Measurements from ENCODE around the gene IDH3G.

IDH3G gene

GRCh38 chrX:153773741-153774575 is 20.2 kb downstream of the IDH3G start:
- no peak for DNase-seq (ENCODE audit: low read depth in 2 of 2)

- no peak for DNase-seq (ENCODE audit: low read depth in 2 of 2)
Measured at GRCh38 chrX:153773218-153773611, 21.0 kb downstream of the IDH3G start.

DNA sequence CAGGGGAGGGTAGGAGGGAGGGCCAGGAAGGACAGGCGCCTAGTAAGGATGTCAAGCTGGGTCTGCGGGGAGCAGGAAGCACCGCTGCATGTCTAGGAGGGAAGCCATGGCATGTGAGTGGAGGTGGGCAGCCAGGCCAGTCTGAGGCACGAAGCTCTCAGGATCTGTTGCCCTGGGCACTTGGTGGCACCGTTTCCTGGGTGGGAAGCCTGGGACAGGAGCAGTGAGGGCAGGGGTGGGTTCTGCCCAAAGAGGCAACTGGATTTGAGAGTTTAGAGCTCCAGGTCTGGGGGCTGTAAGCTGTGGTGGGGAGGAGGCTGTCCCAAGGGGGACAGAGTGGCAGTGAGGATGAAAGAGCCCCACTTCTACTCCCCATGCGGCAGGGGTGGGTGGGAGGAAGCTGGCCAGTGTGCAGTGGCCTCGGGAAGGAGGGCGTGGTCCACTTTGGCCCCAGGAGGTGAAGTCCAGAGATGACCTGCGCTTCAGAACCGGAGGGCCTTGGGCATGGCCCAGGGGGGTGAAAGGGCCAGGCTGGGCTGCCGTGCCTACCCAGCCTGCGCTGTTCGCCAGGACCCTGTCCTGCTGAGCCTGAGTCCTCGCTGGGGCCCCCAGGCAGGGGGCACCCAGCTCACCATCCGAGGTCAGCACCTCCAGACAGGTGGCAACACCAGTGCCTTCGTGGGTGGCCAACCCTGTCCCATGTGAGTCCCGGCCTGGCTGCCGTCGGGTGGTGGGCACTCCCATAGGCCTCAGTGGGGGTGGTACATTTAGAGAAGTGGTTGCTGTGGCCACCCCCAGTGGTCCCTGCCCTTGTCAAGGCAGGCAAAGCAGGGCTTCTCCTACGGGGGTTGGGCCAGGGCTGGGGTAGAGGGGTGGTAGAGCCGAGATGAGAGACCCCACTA is 21.6 kb downstream of the IDH3G start:
- DNase-seq (ENCODE audit: low read depth in 2 of 2), result no peak

- DNase-seq (ENCODE audit: low read depth in 2 of 2), result no peak
Measured at GRCh38 chrX:153771415-153772315, 22.5 kb downstream of the IDH3G start.

DNA sequence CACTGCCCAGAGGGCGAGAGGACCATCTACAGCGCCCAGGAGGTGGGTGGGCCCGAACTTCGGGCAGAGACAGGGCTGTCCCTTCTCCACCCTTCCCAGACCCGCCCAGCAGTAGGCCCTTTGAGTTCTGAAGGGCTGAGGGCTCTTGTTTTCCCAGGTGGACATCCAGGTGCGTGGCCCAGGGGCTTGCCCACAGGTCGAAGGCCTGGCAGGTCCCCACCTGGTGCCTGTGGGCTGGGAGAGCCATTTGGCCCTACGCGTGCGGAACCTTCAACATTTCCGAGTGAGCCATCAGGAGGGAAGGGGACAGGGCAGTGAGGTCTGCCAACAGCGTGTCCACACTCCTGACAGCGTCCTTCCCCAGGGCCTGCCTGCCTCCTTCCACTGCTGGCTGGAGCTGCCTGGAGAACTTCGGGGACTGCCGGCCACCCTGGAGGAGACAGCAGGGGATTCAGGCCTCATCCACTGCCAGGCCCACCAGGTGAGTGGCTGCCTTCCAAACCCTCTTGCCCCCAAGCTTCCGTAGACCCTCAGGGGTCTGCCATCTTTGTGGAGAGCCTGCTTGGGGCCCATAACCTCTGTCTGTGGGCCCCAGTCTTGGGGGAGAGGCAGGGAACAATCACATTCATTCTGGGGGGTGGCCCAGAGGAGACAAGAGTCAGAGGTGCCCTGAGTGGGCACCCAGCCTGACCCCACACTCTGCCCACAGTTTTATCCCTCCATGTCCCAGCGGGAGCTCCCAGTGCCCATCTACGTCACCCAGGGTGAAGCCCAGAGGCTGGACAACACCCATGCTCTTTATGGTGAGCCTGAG is 23.4 kb downstream of the IDH3G start:
- no peak for DNase-seq (ENCODE audit: low read depth in 2 of 2)

DNA sequence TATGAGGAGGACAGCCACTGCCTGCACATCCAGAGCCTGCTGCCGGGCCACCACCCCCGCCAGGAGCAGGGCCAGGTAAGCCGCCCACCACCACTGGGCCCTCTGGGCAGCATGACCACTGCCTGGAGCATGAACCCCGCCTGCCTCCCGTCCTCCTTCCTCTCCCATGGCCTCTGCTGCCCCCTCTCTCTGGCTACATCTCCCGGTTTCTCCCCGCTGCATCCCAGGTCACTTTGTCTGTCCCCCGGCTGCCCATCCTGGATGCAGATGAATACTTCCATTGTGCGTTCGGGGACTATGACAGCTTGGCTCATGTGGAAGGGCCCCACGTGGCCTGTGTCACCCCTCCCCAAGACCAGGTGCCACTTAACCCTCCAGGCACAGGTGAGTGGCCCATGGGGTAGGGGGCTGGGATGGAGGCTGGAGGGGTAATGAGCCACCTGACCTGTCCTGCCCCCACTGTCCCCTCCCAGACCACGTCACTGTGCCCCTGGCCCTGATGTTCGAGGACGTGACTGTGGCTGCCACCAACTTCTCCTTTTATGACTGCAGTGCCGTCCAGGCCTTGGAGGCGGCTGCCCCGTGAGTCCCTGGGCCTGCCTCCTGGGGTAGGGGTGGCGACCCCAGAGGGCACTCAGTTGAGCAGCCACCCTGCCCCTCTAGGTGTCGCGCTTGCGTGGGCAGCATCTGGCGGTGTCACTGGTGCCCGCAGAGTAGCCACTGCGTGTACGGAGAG is 24.1 kb downstream of the IDH3G start:
- DNase-seq (ENCODE audit: low read depth in 2 of 2), result no peak

DNA sequence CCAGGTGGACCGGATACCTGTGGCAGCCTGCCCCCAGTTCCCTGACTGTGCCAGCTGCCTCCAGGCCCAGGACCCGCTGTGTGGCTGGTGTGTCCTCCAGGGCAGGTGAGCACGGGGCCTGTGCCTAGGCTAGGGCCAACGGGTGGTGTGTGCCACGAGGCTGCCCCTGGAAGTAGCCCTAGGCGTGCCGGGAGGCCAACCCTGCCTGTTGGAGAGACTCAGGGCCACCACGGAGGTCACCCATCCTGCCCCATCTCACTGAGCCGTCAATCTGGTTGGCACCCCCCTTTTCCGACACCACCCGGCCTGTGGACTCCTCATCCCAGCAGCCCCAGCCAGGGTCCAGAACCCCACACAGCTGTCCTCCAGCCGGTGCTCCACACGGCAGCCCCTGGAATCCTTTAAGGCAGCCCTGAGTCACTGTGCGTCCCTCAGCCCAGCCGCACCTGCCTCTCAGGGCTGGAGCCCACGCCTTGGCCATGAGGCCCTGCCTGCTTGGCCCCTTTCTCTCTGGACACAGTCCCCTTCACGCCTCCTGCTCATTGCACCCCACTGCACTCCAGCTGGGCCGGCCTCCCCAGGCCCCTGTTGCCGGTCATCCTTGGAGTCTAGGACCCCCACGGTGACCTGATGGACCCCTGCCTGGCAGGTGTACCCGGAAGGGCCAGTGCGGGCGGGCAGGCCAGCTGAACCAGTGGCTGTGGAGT is 24.9 kb downstream of the IDH3G start:
- DNase-seq (ENCODE audit: low read depth in 2 of 2), result no peak

GRCh38 chrX:153768311-153769157 is 25.6 kb downstream of the IDH3G start:
- DNase-seq (ENCODE audit: low read depth in 2 of 2), result no peak

- no peak for DNase-seq (ENCODE audit: low read depth in 2 of 2)
Measured at GRCh38 chrX:153767674-153768055, 26.5 kb downstream of the IDH3G start.

DNA sequence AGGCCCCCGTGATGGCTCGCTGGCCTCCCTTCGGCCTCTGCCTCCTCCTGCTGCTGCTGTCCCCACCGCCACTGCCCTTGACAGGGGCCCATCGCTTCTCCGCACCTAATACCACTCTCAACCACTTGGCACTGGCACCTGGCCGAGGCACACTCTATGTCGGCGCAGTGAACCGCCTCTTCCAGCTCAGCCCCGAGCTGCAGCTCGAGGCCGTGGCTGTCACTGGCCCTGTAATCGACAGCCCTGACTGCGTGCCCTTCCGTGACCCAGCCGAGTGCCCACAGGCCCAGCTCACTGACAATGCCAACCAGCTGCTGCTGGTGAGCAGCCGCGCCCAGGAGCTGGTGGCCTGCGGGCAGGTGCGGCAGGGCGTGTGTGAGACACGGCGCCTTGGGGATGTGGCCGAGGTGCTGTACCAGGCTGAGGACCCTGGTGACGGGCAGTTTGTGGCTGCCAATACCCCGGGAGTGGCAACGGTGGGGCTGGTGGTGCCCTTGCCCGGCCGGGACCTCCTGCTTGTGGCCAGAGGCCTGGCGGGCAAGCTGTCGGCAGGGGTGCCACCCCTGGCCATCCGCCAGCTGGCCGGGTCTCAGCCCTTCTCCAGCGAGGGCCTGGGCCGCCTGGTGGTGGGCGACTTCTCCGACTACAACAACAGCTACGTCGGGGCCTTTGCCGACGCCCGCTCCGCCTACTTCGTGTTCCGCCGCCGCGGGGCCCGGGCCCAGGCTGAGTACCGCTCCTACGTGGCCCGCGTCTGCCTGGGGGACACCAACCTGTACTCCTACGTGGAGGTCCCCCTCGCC is 27.1 kb downstream of the IDH3G start:
- no peak for DNase-seq (ENCODE audit: low read depth in 2 of 2)

GRCh38 chrX:153766098-153766817 is 27.9 kb downstream of the IDH3G start:
- peak in 1 of 2 donors; percentile 14 for DNase-seq (ENCODE audit: low read depth in 2 of 2)

DNA sequence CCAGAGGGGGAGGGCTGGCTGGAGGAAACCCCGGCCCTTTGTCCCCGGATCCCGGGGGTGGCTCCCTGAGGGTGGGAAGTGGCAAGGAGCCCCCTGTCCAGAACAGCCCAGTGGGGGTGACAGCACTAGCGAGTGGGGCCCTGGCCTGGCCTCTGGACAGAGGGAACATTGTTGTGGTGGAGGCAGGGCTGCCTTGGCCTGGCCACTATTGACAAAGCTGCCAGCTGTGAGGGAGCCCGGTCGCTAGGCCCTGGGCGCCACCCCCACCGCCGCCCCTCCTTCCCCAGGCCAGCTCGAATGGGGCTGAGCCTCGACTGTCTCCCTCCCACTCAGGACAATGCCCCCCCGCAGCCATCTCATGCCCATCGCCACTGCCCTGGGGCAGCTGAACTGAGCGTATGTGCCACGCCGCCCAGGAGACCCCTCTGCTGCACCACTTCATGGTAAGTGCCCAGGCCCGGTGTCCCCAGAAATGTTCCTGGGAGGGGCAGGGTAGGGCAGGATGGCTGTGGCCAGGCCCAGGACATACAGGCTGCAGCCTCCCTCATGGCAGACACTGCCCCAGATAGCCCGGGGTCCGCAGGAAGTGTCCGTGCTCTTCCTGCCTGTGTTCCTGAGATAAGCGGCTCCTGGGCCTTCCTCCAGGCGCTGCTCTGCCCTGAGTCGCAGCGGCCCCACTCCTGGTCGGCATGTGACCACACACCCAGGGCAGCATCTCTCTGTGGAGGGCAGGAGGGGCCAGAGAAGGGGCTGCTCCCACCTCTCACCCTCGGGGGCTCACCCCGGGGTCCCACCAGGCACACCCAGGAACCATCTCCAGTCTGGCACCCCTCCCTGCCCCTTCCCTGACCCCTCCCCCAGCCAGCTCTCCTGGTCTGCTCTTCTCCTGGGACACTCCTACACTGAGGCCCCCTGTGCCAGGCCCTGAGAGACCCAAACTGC is 28.8 kb downstream of the IDH3G start:
- DNase-seq (ENCODE audit: low read depth in 2 of 2), result no peak

DNA sequence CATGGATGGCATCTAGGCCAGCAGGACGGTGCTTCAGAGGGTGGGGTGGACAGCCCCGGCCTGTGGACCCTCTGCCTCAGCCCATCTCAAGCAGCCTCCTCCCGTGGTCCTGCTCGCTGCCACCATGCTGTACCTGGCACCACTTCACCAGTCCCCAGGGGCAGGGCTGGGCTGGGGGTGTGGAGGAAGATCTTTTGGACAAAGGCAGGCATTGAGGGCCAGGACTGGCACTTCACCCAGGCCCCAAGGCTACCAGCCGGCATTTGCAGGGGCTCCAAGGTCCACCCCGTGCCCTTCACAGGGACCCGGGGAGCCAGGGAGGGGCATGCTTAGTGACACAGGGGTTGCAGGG is 29.4 kb downstream of the IDH3G start:
- no peak for DNase-seq (ENCODE audit: low read depth in 2 of 2)

DNA sequence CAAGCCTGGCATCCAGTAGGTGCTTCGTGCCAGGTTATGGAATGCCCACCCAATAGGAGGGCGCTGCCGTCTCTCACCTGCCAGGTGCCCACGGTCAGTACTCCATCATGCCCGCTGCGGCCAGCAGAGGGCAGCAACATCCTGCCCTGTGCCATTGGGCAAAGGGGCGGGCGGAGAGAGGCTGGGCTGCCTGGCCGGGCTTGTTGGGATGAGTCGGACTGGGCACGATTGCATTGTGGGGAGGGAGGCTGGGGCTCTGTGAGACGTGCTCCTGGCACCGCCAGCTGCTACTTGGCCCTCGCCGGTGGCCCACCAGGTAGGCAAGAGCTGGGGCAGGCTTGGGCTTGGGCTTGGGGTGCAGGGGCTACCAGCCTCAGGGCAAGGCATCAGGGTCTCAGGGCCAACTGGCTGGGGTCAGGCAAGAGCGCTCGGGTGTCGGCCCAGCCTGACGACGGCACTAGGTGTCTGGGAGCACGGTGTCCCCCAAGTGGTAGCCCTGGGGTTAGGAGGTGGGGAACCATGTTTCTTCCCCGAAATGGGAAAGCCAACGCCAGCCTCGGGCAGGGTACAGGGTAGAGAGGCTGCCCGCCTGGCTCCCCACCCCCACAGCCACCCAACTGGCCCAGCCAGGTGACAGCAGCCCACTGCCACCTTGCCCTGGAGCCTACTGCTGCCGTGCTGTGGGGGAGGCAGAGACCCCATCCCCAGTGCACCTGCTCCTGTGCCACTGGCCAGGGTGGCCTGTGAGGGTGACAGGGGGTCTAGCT is 30.0 kb downstream of the IDH3G start, which contains the start of gene PLXNB3:
Gene PLXNB3 (plus strand): TSS at position 261 of the 767 bp plus-strand sequence. CDS start 1,287 bp downstream, outside the sequence.
- peak; percentile 68 to 70 for DNase-seq (ENCODE audit: low read depth in 2 of 2)

DNA sequence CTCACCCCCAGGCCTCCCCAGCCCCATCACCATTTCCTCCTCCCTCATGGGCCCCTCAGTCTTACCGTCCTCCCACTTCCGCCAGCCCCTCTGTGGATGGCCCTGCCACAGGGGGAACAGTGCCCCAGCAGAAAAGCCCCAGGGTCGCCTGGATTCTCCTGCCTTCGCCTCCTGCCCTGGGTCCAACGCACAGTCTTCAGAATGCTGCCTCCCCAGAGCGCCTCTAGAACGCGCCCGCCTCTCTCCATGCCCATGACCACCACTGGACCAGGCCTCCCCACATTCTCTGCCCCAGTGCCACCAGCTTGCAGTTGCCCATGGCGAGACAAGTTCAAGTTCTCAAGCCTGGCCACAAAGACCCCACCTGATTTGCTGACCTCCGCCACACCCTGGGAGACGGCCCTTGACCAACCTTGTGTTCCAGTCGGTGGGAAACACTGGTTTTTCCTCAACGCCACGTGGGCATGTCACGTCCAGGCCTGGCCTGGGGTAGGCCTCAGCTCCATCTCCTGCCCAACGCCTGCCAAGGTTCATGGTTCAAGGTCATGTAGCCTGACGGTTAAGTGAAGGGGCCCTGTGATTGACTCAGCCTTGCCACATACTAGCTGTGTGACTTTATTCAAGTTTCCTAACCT is 30.8 kb downstream of the IDH3G start:
- DNase-seq (ENCODE audit: low read depth in 2 of 2), result no peak
